Peyer's patch (tissue), 4 donors: Measurements from ENCODE around the gene EEFSEC. TPM values are rescaled to one million over a fixed set of nuclear protein-coding genes. Genes with fewer than 3 reads are reported as not detected.

Experiments
- DNase-seq, 3 donors: peaks; one replicate each; pipeline ENCODE4 v3.0.0-alpha.2; 2017 to 2019
- H3K27ac ChIP-seq, 4 donors: fragments of 200-600 bp; sonication (generic); one replicate each; pipeline ENCODE4 v1.5.1; 2016 to 2019
- H3K27me3 ChIP-seq, 2 donors: fragments of 200-600 bp; sonication (generic); one replicate each; pipeline ENCODE4 v1.5.1; 2019
- H3K36me3 ChIP-seq, 3 donors: fragments of 200-600 bp; sonication (generic); one replicate each; pipeline ENCODE4 v1.5.1; 2016 to 2019
- H3K4me1 ChIP-seq, 4 donors: fragments of 200-600 bp; sonication (generic); one replicate each; pipeline ENCODE4 v1.5.1; 2016 to 2019
- H3K4me3 ChIP-seq, 4 donors: fragments of 200-600 bp; sonication (generic); 1 replicate in 3 of 4; 2 replicates in 1 of 4; pipeline ENCODE4 v1.5.1; 2016 to 2019; ENCODE audit warnings: mild to moderate bottlenecking in 1 of 4
- H3K9me3 ChIP-seq, 4 donors: fragments of 200-600 bp; sonication (generic); one replicate each; pipeline ENCODE4 v1.5.1; 2016 to 2019; ENCODE audit warnings: mild to moderate bottlenecking in 1 of 4
- CTCF ChIP-seq, 6 experiments: fragments of 450-650 bp in 4 of 6; fragments of 200-600 bp in 2 of 6; sonication (generic) in 1 of 6; IDR thresholded peaks; one replicate each; pipeline ENCODE4 v1.5.1; 2017 to 2019; ENCODE audit warnings: antibody characterized with exemption in 6 of 6, mild to moderate bottlenecking in 3 of 6, moderate library complexity in 1 of 6
- POLR2A ChIP-seq, 2 donors: fragments of 450-650 bp; IDR thresholded peaks; one replicate each; pipeline ENCODE4 v1.5.1; 2017; ENCODE audit warnings: antibody characterized with exemption in 2 of 2, mild to moderate bottlenecking in 2 of 2, moderate library complexity in 2 of 2
- total RNA-seq, 4 donors: library from RNA; depleted of rRNA; stranded (reverse); fragments of >200 nt; gene quantifications; one replicate each; pipeline ENCODE4 v1.1.0, GENCODE V29; 2016

The EEFSEC gene
- total RNA-seq, 4 donors from 2014 or later, result 11.7 to 50.3 (median 19.6) TPM

- no peak overlapping the region for H3K27ac ChIP-seq
- TF ChIP-seq POLR2A (IDR thresholded peaks at IDR 0.05) (no peak), CTCF (IDR thresholded peaks at IDR 0.05) (no peak)
- H3K27me3 ChIP-seq, result no peaks in the 10 kb centered on the region
- H3K36me3 ChIP-seq, result peaks cover 0 to 5% (median 0%) of the 10 kb centered on the region in 3 donors
- H3K4me3 ChIP-seq, result no peak overlapping the region
- DNase-seq, result peak in 1 of 3 donors; percentile 27
- H3K9me3 ChIP-seq, result no peaks in the 10 kb centered on the region
- H3K4me1 ChIP-seq, result no peaks in the 10 kb centered on the region
Measured at GRCh38 chr3:128335621-128336296, 182.5 kb downstream of the EEFSEC start.

- Histone ChIP-seq H3K36me3 (peaks cover 0 to 6% (median 0%) of the 10 kb centered on the region in 3 donors), H3K27me3 (no peaks in the 10 kb centered on the region), H3K4me1 (no peaks in the 10 kb centered on the region), H3K27ac (no peak overlapping the region), H3K9me3 (no peaks in the 10 kb centered on the region), H3K4me3 (no peak overlapping the region)
- DNase-seq, result peak in 1 of 3 donors; percentile 31
- TF ChIP-seq POLR2A (IDR thresholded peaks at IDR 0.05) (no peak), CTCF (IDR thresholded peaks at IDR 0.05) (no peak)
Measured at GRCh38 chr3:128336337-128337156, 183.3 kb downstream of the EEFSEC start.

GRCh38 chr3:128337305-128337704, 184.0 kb downstream of the EEFSEC start:
- Histone ChIP-seq H3K9me3 (no peaks in the 10 kb centered on the region), H3K4me1 (no peaks in the 10 kb centered on the region), H3K4me3 (no peak overlapping the region), H3K36me3 (peaks cover 0 to 13% (median 0%) of the 10 kb centered on the region in 3 donors), H3K27ac (no peak overlapping the region), H3K27me3 (no peaks in the 10 kb centered on the region)
- TF ChIP-seq POLR2A (IDR thresholded peaks at IDR 0.05) (no peak), CTCF (IDR thresholded peaks at IDR 0.05) (no peak)
- DNase-seq, result peak in 1 of 3 donors; percentile 26

GRCh38 chr3:128338536-128339330, 185.5 kb downstream of the EEFSEC start:
- Histone ChIP-seq H3K4me3 (no peak overlapping the region), H3K27me3 (no peaks in the 10 kb centered on the region), H3K36me3 (peaks cover 0 to 13% (median 0%) of the 10 kb centered on the region in 3 donors), H3K4me1 (peaks cover 0 to 8% (median 0%) of the 10 kb centered on the region in 4 donors), H3K9me3 (no peaks in the 10 kb centered on the region), H3K27ac (no peak overlapping the region)
- TF ChIP-seq CTCF (IDR thresholded peaks at IDR 0.05), result no peak
- TF ChIP-seq POLR2A (IDR thresholded peaks at IDR 0.05), result no peak
- DNase-seq, result peak in 1 of 3 donors; percentile 34

- TF ChIP-seq CTCF (IDR thresholded peaks at IDR 0.05) (no peak), POLR2A (IDR thresholded peaks at IDR 0.05) (no peak)
- H3K4me1 ChIP-seq, result peaks cover 0 to 12% (median 0%) of the 10 kb centered on the region in 4 donors
- peaks cover 0 to 13% (median 0%) of the 10 kb centered on the region in 3 donors for H3K36me3 ChIP-seq
- H3K9me3 ChIP-seq, result no peaks in the 10 kb centered on the region
- DNase-seq, result no peak
- H3K27me3 ChIP-seq, result no peaks in the 10 kb centered on the region
- H3K27ac ChIP-seq, result no peak overlapping the region
- H3K4me3 ChIP-seq, result no peak overlapping the region
Measured at GRCh38 chr3:128339491-128340012, 186.3 kb downstream of the EEFSEC start.
